NCI-H1105 treated with DMSO at 0.1 percent for 48 hours (cell line): ENCODE data around the gene SLC66A2.

Experiments
- DNase-seq: peaks from one replicate; lab custom pipeline; 2025; lab: John Stamatoyannopoulos, UW

SLC66A2 gene

DNA sequence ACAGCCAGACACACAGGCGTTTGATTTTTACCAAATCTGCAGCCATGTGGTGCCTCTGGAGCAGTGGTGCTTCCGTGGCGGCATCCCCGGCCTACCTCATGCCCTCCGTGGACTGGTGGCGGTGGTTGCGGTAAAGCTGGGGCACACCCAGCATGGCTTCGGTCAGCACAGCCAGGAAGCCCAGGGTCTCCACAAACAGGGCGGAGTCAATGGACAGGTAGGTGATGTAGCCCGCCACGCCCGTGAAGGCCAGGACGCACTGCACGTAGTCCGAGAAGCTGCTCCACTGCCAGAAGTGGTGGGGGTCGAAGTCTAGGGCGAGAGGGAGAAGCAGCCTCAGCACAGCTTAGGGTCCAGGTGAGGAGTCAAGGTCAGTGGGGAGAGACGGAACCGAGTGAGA is 32.4 kb downstream of the SLC66A2 start:
- DNase-seq: no peak

DNA sequence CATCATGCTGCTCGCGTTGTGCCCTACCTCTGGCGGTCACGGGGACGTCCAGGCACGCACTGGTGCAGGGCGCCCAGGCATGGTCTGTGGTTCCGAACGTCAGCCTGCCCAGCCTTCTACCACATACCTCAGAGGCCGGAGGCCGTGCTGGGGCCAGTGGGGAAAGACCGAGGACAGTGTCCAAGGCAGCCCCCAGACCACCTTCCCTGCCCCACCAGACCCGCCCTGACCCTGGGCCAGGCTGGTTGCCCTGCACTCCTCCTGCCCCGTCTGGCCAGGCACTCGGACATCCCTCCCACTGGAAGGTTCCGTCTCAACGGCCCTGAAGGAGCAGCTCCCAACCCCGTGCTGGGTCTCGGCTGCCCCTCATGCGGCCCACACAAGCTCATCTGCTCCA is 32.8 kb downstream of the SLC66A2 start:
- DNase-seq: no peak

DNA sequence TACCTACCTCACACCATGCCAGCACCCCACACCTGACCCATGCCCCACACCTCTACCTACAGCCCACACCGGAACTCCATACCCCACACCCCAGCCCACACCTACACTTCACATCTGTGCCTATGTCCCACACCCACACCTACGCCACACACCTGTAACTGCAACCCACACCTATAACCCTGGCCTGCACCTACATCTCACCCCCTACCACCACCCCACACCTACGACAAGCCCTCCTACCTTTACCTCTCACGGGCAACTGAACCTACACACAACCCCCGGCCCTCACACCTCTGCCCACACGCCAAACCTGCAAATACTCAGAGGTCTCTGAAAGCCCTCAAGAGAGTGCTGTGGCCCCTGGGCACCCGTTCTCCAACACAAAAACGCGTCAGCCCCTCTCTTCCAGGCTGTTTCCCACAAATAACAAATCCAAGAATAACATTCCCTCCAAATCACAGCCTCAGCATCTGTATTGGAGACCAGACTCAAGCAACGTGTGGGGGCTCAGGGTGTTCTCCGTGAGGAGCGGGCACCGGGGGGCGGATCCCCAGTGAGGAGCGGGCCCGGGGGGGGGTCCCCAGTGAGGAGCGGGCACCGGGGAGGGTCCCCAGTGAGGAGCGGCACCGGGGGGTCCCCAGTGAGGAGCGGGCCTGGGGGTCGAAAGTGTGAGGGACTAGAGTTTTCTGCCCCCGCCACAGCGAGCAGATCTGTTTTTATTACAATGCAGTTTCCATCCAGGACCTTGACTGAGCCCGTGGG is 33.4 kb downstream of the SLC66A2 start:
- no peak for DNase-seq

DNA sequence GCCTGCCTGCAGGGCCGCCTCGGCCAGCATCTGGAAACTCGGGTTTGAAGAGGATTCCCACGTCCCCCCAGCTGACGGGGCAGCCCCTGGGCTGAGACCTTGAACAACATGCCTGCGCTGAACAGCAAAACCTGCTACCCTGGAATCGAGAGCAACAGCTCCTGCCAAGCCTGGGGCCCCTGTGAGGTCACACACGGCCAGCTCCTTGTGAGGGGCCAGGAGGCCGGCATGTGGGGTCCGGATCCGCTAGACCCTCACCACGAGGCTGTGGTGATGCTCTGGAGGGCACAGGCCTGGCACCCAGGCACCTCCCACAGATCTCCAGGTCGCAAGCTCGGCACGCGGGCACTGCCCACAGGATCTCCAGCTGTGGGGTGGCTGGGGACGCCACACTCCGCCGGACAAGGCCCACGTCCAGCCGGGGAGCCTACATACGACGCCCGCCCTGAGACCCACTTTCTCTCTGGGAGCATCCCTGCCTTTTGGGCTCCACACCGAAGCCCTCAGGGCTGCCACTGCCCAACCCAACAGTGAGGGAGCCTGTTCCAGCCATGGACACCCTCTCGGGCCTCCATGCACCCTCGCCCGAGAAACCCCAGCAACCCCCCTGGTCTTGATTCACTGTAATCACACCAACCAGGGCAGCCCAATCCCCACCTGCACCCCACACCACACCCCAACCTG is 34.1 kb downstream of the SLC66A2 start:
- no peak for DNase-seq

DNA sequence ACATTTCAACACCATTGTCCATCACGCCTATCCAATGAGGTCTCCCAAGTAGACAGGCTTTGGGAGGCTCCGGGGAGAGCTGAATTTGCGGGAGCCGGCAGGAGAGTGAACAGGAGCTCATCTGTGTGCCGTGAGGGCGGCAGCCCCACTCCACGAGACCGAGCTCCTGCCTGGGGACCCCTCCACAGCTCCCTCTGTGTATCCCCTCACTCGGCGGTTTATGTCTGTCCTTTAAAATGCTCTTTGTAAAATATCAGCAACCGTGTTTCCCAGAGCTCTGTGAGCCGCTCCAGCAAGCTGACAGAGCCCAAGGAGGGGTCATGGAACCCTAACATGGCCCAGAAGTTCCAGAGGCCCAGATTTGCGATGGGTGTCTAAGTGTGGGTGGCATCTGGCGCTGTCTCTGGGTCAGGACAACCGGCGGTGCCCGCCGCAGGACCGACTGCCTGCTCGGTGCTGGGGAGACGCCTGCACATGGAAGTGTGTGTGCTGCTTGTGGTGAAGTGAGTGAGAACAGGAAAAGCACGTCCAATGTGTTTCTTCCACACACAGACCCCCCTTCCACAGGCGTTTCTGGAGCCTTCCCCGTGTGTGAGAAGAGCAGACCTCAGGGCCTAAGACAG is 34.8 kb downstream of the SLC66A2 start:
- DNase-seq: no peak

DNA sequence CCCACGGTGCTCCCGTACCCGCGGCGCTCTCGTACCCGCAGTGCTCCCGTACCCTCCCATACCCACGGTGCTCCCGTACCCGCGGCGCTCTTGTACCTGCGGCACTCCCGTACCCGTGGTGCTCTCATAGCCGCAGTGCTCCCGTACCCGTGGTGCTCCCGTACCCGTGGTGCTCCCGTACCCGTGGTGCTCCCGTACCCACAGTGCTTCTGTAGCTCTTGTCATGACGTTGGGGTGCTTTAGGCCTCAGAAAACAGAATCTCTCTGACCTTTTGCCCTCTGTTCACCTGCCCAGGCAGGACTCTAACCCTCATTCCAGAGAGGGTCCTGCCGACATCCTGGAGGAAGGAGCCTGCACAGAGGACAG is 35.3 kb downstream of the SLC66A2 start:
- no peak for DNase-seq

DNA sequence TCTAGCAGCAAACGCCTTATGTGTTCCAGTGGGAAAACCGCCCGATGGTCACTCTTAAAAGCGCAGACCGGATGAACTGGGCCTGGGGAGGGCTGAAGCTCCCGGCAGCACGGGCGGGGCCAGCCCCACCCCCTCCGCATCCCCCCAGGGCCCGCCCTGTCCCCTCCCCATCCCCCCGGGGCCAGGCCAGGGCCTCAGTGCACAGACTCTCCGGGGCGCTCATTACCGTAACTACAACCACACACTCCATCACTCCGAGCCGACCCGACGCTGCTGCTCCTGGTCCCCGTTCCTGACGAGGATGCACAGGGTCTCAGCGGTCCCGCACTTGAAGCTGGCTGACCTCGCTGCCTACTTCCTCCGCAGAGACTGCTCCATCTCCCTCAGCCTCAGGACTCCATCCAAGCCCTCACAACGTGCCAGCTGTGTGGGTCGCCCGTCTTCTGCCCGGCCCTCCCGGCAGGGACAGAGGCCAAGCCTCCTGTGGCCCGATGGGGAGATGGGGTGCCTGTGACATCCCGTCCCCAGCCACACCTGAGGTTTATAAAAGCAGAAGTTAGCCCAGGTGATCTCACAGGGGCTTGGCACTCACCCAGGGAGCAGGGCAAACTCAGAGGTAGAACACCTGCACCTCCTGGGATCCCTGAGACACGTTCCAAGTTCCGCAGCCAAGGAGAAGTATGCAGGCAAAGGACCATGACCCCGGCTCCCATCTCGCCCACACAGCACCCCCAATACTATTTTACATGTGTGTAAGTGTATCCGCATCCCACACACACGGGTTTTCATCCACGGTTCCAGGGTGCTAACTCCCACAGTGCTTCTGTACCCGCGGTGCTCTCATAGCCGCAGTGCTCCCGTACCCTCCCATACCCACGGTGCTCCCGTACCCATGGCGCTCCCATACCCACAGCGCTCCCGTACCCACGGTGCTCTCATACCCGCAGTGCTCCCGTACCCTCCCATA is 36.0 kb downstream of the SLC66A2 start:
- no peak for DNase-seq

DNA sequence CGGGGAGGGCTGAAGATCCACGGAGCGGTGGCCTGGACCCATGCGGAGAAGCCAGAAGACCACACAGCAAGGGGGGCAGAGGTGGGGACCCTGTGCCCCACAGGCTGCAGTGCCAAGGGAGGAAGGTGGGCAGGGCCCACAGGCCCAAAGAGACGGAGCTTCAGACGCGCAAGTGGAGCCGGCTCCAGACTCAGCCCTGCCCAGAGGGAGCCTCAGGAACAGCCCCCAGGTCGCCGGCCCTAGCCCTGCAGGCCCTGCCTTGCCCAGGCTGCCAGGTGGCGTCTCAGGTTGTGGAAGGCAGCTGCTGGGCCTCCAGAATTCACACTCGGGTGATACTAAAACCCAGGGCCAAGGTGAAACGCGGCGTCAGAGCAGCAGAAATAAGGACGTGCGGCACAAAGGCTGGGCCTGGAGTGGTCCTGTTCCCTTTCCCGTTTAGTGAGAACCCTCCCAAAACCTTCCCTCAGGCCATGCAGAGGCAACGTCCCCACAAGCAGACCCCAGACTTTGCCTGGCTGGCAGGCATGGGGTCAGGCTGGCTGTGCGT is 36.8 kb downstream of the SLC66A2 start:
- DNase-seq: no peak

DNA sequence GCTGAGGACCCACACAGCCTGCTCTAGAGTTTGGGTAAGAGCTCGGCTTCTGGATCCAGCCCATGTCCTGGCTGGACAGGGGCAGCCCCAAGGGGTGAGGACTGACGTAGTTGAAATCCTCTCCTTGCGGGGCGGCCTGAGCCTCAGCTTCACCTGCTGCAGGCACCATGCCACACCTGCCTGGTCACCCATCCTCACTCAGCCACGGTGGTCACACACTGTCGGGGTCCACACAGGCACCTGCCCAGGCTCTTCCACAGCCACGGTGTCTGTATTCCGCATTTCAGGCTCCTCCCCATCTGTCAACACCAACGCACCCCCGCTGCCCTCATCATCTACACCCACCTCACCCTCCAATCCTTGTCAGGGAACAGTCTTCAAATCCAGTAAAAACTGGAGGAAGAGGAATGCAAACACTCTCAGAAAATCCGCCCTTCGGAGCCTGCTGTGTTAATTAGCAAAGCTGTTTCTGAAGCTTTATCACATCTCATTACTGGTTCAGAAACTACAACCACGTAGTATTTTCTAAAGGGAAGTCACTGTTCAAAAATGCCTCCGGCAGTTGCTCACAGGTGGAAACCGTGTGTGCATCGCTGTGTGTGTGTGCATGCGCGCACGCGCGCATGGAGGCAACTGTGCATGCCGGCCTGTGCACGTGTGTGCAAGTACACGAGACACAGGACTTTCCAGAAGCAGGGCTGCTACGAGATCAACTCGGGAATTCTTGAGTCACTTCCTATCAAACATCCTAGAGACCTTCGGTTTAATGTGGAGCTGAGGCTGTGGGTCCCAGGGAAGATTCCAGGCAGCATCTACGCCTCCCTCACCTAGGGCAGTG is 38.2 kb downstream of the SLC66A2 start:
- DNase-seq: no peak

DNA sequence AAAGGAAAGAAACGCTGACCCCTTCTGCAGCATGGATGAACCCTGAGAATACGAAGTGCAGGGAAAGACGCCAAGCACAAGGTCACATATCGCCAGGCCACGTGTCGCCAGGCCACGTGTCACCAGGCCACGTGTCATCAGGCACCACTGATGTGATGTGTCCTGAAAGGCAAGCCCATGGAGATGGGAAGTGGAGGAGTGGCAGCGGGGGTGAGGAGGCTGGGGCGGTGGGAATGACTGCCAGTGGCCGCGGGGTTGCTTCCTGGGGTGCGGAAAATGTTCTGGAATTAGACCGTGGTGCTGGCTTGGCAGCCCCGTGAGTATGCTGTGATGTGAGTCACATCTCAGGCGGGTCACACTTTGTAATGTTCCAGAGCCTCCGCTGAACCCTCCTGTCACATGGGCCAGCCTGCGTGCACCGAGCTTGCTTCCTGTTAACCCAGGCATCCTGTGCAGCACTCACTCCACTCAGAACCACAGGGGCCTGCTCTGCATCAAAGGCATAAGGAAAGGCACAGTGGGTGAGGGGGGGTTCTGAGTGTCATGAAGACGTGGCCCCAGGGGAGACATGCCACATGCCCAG is 39.0 kb downstream of the SLC66A2 start:
- no peak for DNase-seq

DNA sequence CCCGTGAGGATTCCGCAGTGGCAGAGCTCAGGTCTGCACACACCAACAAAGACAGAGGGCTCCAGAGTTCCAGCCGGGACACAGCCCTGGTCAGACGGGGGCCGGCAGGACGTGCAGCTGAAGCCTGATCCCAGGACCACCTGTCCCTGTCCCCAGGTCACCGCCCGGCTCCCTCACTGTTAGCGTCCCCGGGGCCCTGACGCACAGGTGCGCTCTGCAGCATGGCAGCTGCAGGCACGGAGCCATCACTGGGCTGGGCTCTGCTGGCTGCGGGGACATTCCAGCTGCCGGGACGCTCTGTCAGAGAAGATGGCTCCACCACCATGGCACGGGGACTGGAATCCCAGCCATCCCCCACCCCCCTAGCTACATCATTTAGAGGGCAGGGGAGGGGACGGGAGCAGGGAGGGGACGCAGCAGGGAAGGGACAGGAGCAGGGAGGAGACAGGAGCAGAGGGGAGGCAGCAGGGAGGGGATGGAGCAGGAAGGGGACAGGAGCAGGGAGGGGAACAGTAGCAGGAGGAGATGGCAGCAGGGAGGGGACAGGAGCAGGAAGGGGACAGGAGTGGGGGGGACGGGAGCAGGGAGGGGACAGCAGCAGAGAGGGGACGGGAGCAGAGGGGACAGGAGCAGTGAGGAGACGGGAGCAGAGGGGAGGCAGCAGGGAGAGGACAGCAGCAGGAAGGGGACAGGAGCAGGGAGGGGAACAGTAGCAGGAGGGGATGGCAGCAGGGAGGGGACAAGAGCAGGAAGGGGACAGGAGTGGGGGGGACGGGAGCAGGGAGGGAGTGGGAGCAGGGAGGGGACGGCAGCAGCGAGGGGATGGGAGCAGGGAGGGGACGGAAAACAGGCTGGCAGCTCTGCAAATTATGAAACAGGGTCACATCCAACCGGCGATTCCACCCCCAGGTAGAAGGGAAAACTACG is 39.8 kb downstream of the SLC66A2 start:
- no peak for DNase-seq

DNA sequence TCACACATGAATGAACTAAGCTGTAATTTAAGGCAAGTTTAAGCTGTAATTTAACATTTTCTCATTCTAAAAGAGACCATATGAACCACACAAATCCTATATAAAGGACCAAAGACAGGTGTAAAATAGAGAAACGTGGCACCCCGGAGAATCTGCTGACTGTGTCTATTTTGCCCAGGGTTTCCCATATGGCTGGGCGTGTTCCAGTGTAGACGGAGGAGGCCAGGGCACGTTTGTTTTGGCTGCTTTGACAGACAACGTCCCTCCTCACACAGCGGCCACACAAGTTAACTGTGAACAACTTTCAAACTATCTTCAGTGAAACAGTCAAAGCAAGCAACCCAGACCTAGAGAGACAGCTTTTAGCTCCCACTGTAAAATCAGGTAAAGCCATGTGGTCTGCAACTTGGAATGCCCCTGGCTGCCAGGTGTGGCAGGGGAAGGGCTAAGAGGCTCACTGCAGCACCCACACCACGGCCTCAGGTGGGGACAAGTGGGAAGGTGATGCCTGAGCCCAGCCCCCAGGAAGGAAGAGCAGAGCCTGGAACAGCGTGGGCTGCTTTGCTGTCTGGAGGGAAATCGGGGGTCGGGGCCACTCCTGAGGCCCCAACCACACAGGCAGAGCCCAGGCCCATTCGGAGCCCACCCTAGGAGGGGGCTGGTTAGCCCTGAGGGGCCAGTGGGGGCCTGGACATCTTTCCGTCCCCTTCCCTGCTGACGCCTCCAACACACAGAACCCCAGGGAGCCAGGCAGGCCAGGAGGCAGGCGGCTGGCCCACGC is 40.7 kb downstream of the SLC66A2 start:
- DNase-seq: no peak

DNA sequence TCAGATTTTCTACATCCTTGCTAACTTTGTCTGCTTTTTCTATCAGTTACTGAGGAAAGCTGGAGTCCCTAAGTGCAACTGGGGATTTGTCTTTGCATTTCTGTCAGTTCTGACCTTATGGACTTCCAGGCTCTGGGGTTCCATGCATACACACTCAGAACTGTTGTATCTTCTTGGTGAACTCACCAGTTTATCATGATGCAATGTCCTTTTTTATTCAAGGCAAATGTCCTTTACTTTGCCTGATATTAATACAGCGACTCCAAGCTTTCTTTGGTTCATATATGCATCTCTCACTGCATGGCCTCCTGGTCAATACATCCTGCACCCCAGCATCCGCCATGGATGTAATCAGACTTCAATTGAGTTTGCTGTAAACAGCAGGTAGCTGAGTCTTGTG is 44.7 kb downstream of the SLC66A2 start:
- DNase-seq: no peak

DNA sequence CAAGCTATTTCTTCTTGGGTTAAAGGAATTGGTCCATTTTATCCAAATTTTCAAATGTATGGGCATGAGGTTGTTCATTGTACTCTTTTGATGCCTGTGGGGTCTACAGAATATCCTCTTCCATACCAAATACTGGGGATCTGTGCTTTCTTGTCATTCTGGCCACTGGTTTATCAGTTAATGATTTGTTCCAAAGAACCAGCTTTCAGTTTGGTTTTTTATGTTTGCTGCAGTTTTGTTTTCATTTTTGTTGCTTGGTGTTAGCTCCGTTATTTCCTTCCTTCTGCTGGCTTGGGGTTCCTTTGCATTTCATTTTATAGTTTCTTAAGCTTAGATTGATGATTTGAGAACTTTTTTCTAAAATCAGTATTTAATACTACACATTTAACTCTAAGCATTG is 45.5 kb downstream of the SLC66A2 start:
- no peak for DNase-seq

DNA sequence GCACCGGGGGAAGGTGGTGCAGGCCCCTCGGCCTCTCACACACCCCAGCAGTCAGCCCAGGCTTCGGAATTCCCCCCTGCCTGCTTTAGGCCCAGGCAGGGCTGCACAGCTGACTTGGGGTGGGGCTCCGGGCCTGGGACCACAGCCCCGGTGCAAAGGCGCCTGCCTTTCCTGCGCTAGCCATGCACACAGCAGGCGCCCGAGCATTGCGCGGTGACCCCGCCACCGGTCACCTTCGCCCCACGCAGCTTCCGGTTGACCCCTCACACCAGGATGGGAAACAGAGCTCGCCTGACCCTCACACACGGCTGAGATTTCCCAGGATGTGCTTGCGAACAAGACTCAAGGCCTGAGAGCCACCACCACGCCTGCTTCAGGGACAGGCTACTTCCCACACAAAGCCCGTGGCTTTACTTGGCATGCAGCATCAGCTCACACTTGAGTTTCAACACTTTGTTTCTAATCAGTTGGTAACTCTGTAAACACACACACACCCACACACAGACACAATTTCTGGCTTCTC is 46.0 kb downstream of the SLC66A2 start:
- DNase-seq: no peak

DNA sequence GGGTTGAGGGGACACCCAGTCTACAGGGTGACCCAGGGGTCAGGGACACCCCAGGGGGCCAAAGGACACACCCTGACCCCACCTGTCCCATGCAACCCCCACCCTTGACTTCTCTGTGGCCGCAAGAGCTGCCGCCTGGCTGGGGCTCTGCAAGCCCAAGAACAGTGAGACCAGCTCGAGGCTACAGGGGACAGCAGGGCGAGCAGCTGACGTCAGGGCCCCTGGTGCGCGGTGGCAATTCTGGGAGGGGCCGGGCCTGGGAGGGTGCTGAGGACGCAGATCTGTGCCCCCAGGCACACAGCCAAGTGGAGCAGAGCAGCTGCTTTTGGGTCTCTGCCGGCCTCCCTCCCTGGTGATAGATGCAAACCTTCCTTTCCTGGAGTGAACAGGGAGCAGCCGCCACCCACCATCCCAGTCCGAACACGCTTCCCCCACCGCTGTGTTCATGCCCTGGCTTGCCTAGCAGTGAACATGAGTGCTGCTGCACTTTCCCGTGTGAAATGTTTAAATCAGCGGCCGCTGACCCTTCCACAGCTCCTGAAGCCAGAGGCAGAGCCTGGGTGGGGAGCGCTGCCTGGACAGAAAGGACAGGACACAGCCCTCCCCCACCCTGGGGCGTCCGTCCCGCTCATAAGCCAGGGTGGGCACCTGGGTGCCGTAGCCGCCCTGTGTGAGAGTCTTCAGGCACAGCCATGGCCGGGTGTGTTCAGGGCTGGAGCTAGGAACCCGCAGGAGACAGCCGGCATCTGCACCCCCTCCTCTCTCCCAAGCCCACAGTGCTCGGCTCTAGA is 46.9 kb downstream of the SLC66A2 start:
- DNase-seq: no peak

DNA sequence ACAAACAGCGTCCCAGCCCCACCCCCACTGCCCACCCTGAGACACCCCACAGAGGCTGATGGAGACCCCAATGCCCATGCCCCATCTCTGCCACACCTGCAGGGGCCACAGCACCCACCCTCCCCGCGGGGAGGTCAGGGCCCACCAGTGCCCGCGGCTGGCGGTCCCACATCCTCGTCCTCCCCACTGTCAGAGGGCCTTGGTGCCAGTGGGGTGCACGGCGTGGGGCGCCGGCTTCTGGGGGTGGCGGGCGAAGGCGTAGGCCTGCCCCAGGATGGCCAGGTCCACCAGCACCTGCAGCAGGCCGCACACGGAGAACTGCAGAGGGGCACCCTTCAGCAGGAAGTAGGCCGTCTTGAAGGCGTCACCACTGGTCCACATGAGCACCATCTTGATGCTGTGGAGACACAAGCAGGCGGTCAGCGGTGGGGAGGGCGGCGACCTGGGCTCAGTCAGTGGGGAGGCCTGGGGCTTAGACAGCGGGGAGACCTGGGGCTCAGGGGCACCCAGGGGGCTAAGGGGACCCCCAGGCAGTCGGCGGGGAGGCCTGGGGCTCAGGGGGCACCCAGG is 47.6 kb downstream of the SLC66A2 start:
- no peak for DNase-seq
